ENCODE data around the gene RARG.

- TF ChIP-seq CTCF (IDR thresholded peaks at IDR 0.05; ENCODE audit: extremely low read depth in 1 of 2, insufficient read depth in 1 of 2, low read depth in 1 of 2, low read length in 2 of 2) = no peak
- no peak for TF ChIP-seq FOS (IDR thresholded peaks at IDR 0.05; ENCODE audit: borderline replicate concordance, insufficient read depth, low read length)
- no peak for TF ChIP-seq EZH2 (IDR thresholded peaks at IDR 0.05; ENCODE audit: borderline replicate concordance, low read depth, low read length, severe bottlenecking)
- no peak for TF ChIP-seq POLR2A (IDR thresholded peaks at IDR 0.05; ENCODE audit: low read depth, low read length)
- TF ChIP-seq POLR2AphosphoS5 (IDR thresholded peaks at IDR 0.05; ENCODE audit: insufficient read depth, low read depth, low read length) = no peak
- TF ChIP-seq MAX (IDR thresholded peaks at IDR 0.05; ENCODE audit: insufficient read depth, insufficient read length) = no peak
- no peak for TF ChIP-seq JUN (IDR thresholded peaks at IDR 0.05; ENCODE audit: borderline replicate concordance, insufficient read depth, insufficient read length, low read depth)
- no peak for TF ChIP-seq MYC (IDR thresholded peaks at IDR 0.05; ENCODE audit: low read depth, low read length)
- TF ChIP-seq GATA2 (IDR thresholded peaks at IDR 0.05; ENCODE audit: insufficient read depth, insufficient read length, low read depth, low read length) = no peak
These were observed 60.2 kb downstream of the RARG start for GRCh38 chr12:53171725-53172329.
